GM23338 (cell line): ENCODE results near the gene PRKACA. TPM values are rescaled to one million over a fixed set of nuclear protein-coding genes. Genes with fewer than 3 reads are reported as not detected.

Experiments
- ATAC-seq: fragments of 200-7000 bp; cut with Tn5 transposase; 3 replicates; pipeline ENCODE4 v1.9.1; 2020
- DNase-seq: peaks from one replicate; pipeline ENCODE4 v3.0.0-alpha.2; 2015; ENCODE audit warnings: low spot score
- H2AFZ ChIP-seq: fragments of 200-600 bp; sonication (generic); 2 replicates; pipeline ENCODE4 v1.8.0; 2016; ENCODE audit warnings: antibody characterized with exemption, mild to moderate bottlenecking, moderate library complexity
- H3F3A ChIP-seq: fragments of 200-600 bp; sonication (generic); replicated peaks from 2 replicates; pipeline ENCODE4 v1.8.0; 2017; ENCODE audit warnings: antibody characterized with exemption, mixed run types, low read depth
- H3K27ac ChIP-seq: fragments of 200-600 bp; sonication (generic); 2 replicates; pipeline ENCODE4 v1.6.1; 2016; ENCODE audit warnings: low read depth
- H3K27me3 ChIP-seq: fragments of 200-600 bp; sonication (generic); 2 replicates; pipeline ENCODE4 v1.8.0; 2016; ENCODE audit warnings: mild to moderate bottlenecking, mixed run types, moderate library complexity; ENCODE audit not compliant: insufficient read depth
- H3K36me3 ChIP-seq: fragments of 200-600 bp; sonication (generic); 2 replicates; pipeline ENCODE4 v1.8.0; 2016; ENCODE audit warnings: mild to moderate bottlenecking; ENCODE audit not compliant: insufficient read depth
- H3K4me1 ChIP-seq: fragments of 200-600 bp; sonication (generic); 2 replicates; pipeline ENCODE4 v1.8.0; 2016; ENCODE audit warnings: mild to moderate bottlenecking, moderate library complexity; ENCODE audit not compliant: insufficient read depth
- H3K4me2 ChIP-seq: fragments of 200-600 bp; sonication (generic); 2 replicates; pipeline ENCODE4 v1.7.1; 2017; ENCODE audit warnings: mixed run types
- H3K4me3 ChIP-seq: fragments of 200-600 bp; sonication (generic); 2 replicates; pipeline ENCODE4 v1.6.1; 2016; ENCODE audit warnings: mixed run types
- H3K79me2 ChIP-seq: fragments of 200-600 bp; sonication (generic); replicated peaks from 2 replicates; pipeline ENCODE4 v1.8.0; 2017; ENCODE audit warnings: mild to moderate bottlenecking; ENCODE audit not compliant: insufficient read depth
- H3K9me2 ChIP-seq: fragments of 200-600 bp; sonication (generic); 2 replicates; pipeline ENCODE4 v1.8.0; 2017; ENCODE audit not compliant: insufficient read depth
- H4K20me1 ChIP-seq: fragments of 200-600 bp; sonication (generic); replicated peaks from 2 replicates; pipeline ENCODE4 v1.8.0; 2017; ENCODE audit warnings: mild to moderate bottlenecking; ENCODE audit not compliant: insufficient read depth
- H3K27ac Mint-ChIP-seq: 2 replicates; pipeline ENCODE4 v1.8.0; 2020; ENCODE audit warnings: inconsistent platforms, mild to moderate bottlenecking, moderate library complexity, mixed read lengths
- H3K27me3 Mint-ChIP-seq: 3 replicates; pipeline ENCODE4 v1.8.0; 2022; ENCODE audit warnings: low read depth, mild to moderate bottlenecking, moderate library complexity, mixed read lengths, inconsistent platforms; ENCODE audit not compliant: insufficient read depth, poor library complexity
- H3K36me3 Mint-ChIP-seq: 3 replicates; pipeline ENCODE4 v1.8.0; 2021; ENCODE audit warnings: low read depth, mild to moderate bottlenecking, inconsistent platforms, moderate library complexity, mixed read lengths
- H3K4me1 Mint-ChIP-seq: 3 replicates; pipeline ENCODE4 v1.8.0; 2020; ENCODE audit warnings: mild to moderate bottlenecking, inconsistent platforms, mixed read lengths
- H3K4me3 Mint-ChIP-seq: 3 replicates; pipeline ENCODE4 v1.8.0; 2021; ENCODE audit warnings: moderate library complexity, mild to moderate bottlenecking, inconsistent platforms, mixed read lengths
- H3K9me3 Mint-ChIP-seq: 3 replicates; pipeline ENCODE4 v1.8.0; 2020; ENCODE audit warnings: moderate library complexity, mild to moderate bottlenecking, inconsistent platforms, mixed read lengths
- CTCF ChIP-seq, 2 experiments: fragments of 200-600 bp in 1 of 2; sonication (generic) in 1 of 2; conservative IDR thresholded peaks; 2 replicates each; pipeline versions ENCODE4 v1.5.1 to v1.6.1; 2016 to 2017; ENCODE audit warnings: antibody characterized with exemption in 2 of 2, low read depth in 2 of 2, mild to moderate bottlenecking in 2 of 2, moderate library complexity in 1 of 2
- NANOG ChIP-seq: IDR thresholded peaks from 2 replicates; pipeline ENCODE4 v1.6.1; 2016; ENCODE audit warnings: antibody characterized with exemption, borderline replicate concordance
- ZNF462 ChIP-seq: fragments of 250-450 bp; sonication (Bioruptor Pico); IDR thresholded peaks from 2 replicates; pipeline ENCODE4 v1.5.0; 2020; ENCODE audit warnings: mild to moderate bottlenecking, moderate library complexity
- polyA plus RNA-seq: library from polyadenylated mRNA; unstranded; fragments of >200 nt; fragmentation: Nextera tagmentation; extraction: Ambion mirVana; gene quantifications from 2 replicates; pipeline ENCODE4 v1.2.1, GENCODE V29; 2016
- total RNA-seq: library from RNA; depleted of rRNA; stranded (reverse); fragments of >200 nt; shearing (Covaris generic); gene quantifications from 2 replicates; pipeline ENCODE4 v1.2.3, GENCODE V29; 2014

PRKACA gene
- total and polyA plus RNA-seq, 2 experiments from 2014 or later, result 13.0 to 31.3 TPM

- H3K36me3 Mint-ChIP-seq, result no peaks in the 10 kb centered on the region
- no peak for TF ChIP-seq NANOG
- no peak for TF ChIP-seq ZNF462 (CRISPR knock-in tag)
- TF ChIP-seq CTCF (conservative IDR thresholded peaks at IDR 0.05; ENCODE audit: low read depth in 2 of 2), result no peak
- peaks cover 25% of the 10 kb centered on the region for H3K27me3 ChIP-seq
- H3K4me3 ChIP-seq, result no peak overlapping the region
- no peaks in the 10 kb centered on the region for H3K9me3 Mint-ChIP-seq
- no peak overlapping the region for H3K27ac Mint-ChIP-seq
- H3F3A ChIP-seq, result 0 out of 2 replicates have a peak, but pooled peaks cover 5% of the 10 kb centered on the region
- H3K36me3 ChIP-seq, result no peaks in the 10 kb centered on the region
- DNase-seq (no peak), ATAC-seq (no peak)
- H3K4me3 Mint-ChIP-seq, result no peak overlapping the region
- H3K79me2 ChIP-seq, result no peaks in the 10 kb centered on the region
- H4K20me1 ChIP-seq, result no peaks in the 10 kb centered on the region
- no peak overlapping the region for H3K4me2 ChIP-seq
- no peaks in the 10 kb centered on the region for H3K9me2 ChIP-seq
- H2AFZ ChIP-seq, result no peak overlapping the region
- H3K27ac ChIP-seq, result no peak overlapping the region
- peaks cover 10% of the 10 kb centered on the region for H3K4me1 Mint-ChIP-seq
- peaks cover 27% of the 10 kb centered on the region for H3K27me3 Mint-ChIP-seq
- H3K4me1 ChIP-seq, result peaks cover 8% of the 10 kb centered on the region; the same call in 1 of the 2 replicates
These were observed 55.1 kb downstream of the PRKACA start for GRCh38 chr19:14062558-14062855.
